BJ (cell line): ENCODE measurements around the gene OTUB1. TPM values are rescaled to one million over a fixed set of nuclear protein-coding genes. Genes with fewer than 3 reads are reported as not detected.

ENCODE experiments used
- CTCF ChIA-PET: fragments of 350-600 bp; formaldehyde crosslinking; extraction: SDS; loops from one replicate; lab custom pipeline; 2021; ENCODE audit warnings: antibody characterized with exemption, inconsistent platforms; lab: Yijun Ruan, JAX
- POLR2A ChIA-PET: fragments of 300-600 bp; sonication (Branson Sonifier 250); formaldehyde crosslinking; extraction: SDS; loops from one replicate; lab custom pipeline; 2021; ENCODE audit warnings: antibody characterized with exemption; lab: Charles Lee
- DNase-seq: peaks from one replicate; pipeline ENCODE4 v3.0.0-alpha.2; 2011; ENCODE audit warnings: low read depth
- H3K27me3 ChIP-seq: 2 replicates; pipeline ENCODE4 v1.6.0; 2011; ENCODE audit warnings: low read length; ENCODE audit not compliant: control insufficient read depth, insufficient read depth
- H3K36me3 ChIP-seq: 2 replicates; pipeline ENCODE4 v1.5.1; 2011; ENCODE audit warnings: low read length; ENCODE audit not compliant: control insufficient read depth, insufficient read depth
- H3K4me3 ChIP-seq: 2 replicates; pipeline ENCODE4 v1.5.1; 2011; ENCODE audit warnings: low read depth, mild to moderate bottlenecking, control low read depth, low read length
- CTCF ChIP-seq: IDR thresholded peaks from 2 replicates; pipeline ENCODE4 v1.5.1; 2011; ENCODE audit warnings: low read depth, mild to moderate bottlenecking, control low read depth, inconsistent platforms, low read length, moderate library complexity; ENCODE audit not compliant: insufficient read depth
- polyA plus RNA-seq: library from polyadenylated mRNA; depleted of rRNA; stranded (reverse); fragments of >200 nt; gene quantifications from 2 replicates; pipeline ENCODE4 v1.2.3, GENCODE V29; 2011

OTUB1 gene
- polyA plus RNA-seq, 1 experiment: 143 TPM

- H3K4me3 ChIP-seq: no peak overlapping the region
- POLR2A ChIA-PET: no interaction called here
- DNase-seq: no peak
- H3K36me3 ChIP-seq: peaks cover 8% of the 10 kb centered on the region
- TF ChIP-seq CTCF: no peak
- H3K27me3 ChIP-seq: no peaks in the 10 kb centered on the region
- CTCF ChIA-PET: interaction anchor here (0.8 kb wide), 1 partner anchor 22 kb away, joined by 3 read pairs; no protein-coding TSS in a partner anchor
Measured at GRCh38 chr11:63978551-63979239, 7.5 kb upstream of the OTUB1 start.

GRCh38 chr11:63979426-63979825 is 6.8 kb upstream of the OTUB1 start:
- CTCF ChIA-PET: interaction anchor here (0.8 kb wide), 1 partner anchor 21 kb away, joined by 3 read pairs; no protein-coding TSS in a partner anchor
- no peak for TF ChIP-seq CTCF
- POLR2A ChIA-PET: no interaction called here
- DNase-seq: no peak
- H3K36me3 ChIP-seq: peaks cover 8% of the 10 kb centered on the region
- no peak overlapping the region for H3K4me3 ChIP-seq
- H3K27me3 ChIP-seq: no peaks in the 10 kb centered on the region

GRCh38 chr11:63985812-63986155 is 454 bp upstream of the OTUB1 start:
- Histone ChIP-seq H3K36me3 (peaks cover 12% of the 10 kb centered on the region), H3K4me3 (peak overlapping the region; percentile 99), H3K27me3 (no peaks in the 10 kb centered on the region)
- ChIA-PET CTCF (no interaction called here), POLR2A (no interaction called here)
- DNase-seq: no peak
- no peak for TF ChIP-seq CTCF

- Histone ChIP-seq H3K4me3 (peak overlapping the region; percentile 99), H3K27me3 (no peaks in the 10 kb centered on the region), H3K36me3 (peaks cover 16% of the 10 kb centered on the region)
- CTCF ChIA-PET: interaction anchor here (1.1 to 1.3 kb wide), 2 partner anchors 13 to 162 kb away, joined by 4 to 8 read pairs; no protein-coding TSS in a partner anchor
- TF ChIP-seq CTCF: no peak
- POLR2A ChIA-PET: no interaction called here
- DNase-seq: no peak
Measured at GRCh38 chr11:63986932-63987513, 785 bp downstream of the OTUB1 start.

GRCh38 chr11:63991558-63991957 is 5.3 kb downstream of the OTUB1 start:
- DNase-seq: no peak
- POLR2A ChIA-PET: no interaction called here
- Histone ChIP-seq H3K36me3 (peaks cover 27% of the 10 kb centered on the region), H3K4me3 (no peak overlapping the region), H3K27me3 (no peaks in the 10 kb centered on the region)
- TF ChIP-seq CTCF: no peak
- CTCF ChIA-PET: interaction anchor here (1.0 to 4.3 kb wide), 2 partner anchors 9 to 158 kb away, joined by 3 to 25 read pairs; no protein-coding TSS in a partner anchor
